AG04450 (cell line): ENCODE data around the gene NDOR1. TPM values are rescaled to one million over a fixed set of nuclear protein-coding genes. Genes with fewer than 3 reads are reported as not detected.

Source experiments
- CTCF ChIA-PET: fragments of 300-600, 350-600 bp; formaldehyde crosslinking; extraction: SDS; loops from one replicate; lab custom pipeline; 2022; ENCODE audit warnings: antibody characterized with exemption, inconsistent platforms; lab: Charles Lee
- POLR2A ChIA-PET: fragments of 350-600 bp; formaldehyde crosslinking; extraction: SDS; loops from one replicate; lab custom pipeline; 2021; ENCODE audit warnings: antibody characterized with exemption, inconsistent platforms; lab: Yijun Ruan, JAX
- DNase-seq: peaks from one replicate; pipeline ENCODE4 v3.0.0-alpha.2; 2011; ENCODE audit warnings: low read depth, low spot score
- H3K27ac ChIP-seq: one replicate; pipeline ENCODE4 v1.5.1; 2012; ENCODE audit warnings: low read depth, low read length, control low read depth
- H3K27me3 ChIP-seq: one replicate; pipeline ENCODE4 v1.6.0; 2012; ENCODE audit warnings: low read length; ENCODE audit not compliant: control insufficient read depth, insufficient read depth
- H3K4me3 ChIP-seq: 2 replicates; pipeline ENCODE4 v1.5.1; 2011; ENCODE audit warnings: mild to moderate bottlenecking, low read depth, low read length, control low read depth
- H3K9me3 ChIP-seq: 2 replicates; pipeline ENCODE4 v1.5.1; 2012; ENCODE audit warnings: low read length; ENCODE audit not compliant: control insufficient read depth, insufficient read depth
- polyA plus RNA-seq: library from polyadenylated mRNA; depleted of rRNA; stranded (reverse); fragments of >200 nt; gene quantifications from 2 replicates; pipeline ENCODE4 v1.2.3, GENCODE V29; 2011
- TF ChIP-seq, protein P1 (sequence below): IDR thresholded peaks from 2 replicates; pipeline ENCODE4 v1.5.1; 2011; ENCODE audit warnings: low read depth, low read length, control low read depth, inconsistent platforms

NDOR1 gene
- polyA plus RNA-seq, 1 experiment: 2.8 TPM

- DNase-seq: no peak
- CTCF ChIA-PET: interaction anchor here (0.6 to 1.0 kb wide), 2 partner anchors 9 to 22 kb away, joined by 3 read pairs; no protein-coding TSS in a partner anchor
- POLR2A ChIA-PET: interaction anchor here (1.2 kb wide), 1 partner anchor 8 kb away, joined by 5 read pairs; no protein-coding TSS in a partner anchor
- H3K27me3 ChIP-seq: no peaks in the 10 kb centered on the region
- TF ChIP-seq, protein P1, sequence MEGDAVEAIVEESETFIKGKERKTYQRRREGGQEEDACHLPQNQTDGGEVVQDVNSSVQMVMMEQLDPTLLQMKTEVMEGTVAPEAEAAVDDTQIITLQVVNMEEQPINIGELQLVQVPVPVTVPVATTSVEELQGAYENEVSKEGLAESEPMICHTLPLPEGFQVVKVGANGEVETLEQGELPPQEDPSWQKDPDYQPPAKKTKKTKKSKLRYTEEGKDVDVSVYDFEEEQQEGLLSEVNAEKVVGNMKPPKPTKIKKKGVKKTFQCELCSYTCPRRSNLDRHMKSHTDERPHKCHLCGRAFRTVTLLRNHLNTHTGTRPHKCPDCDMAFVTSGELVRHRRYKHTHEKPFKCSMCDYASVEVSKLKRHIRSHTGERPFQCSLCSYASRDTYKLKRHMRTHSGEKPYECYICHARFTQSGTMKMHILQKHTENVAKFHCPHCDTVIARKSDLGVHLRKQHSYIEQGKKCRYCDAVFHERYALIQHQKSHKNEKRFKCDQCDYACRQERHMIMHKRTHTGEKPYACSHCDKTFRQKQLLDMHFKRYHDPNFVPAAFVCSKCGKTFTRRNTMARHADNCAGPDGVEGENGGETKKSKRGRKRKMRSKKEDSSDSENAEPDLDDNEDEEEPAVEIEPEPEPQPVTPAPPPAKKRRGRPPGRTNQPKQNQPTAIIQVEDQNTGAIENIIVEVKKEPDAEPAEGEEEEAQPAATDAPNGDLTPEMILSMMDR: no peak
- no peak overlapping the region for H3K4me3 ChIP-seq
- no peaks in the 10 kb centered on the region; the same call in 1 of the 2 replicates for H3K9me3 ChIP-seq
- H3K27ac ChIP-seq: no peak overlapping the region
These were observed 40.2 kb downstream of the NDOR1 start for GRCh38 chr9:137245450-137246421.

- DNase-seq: no peak
- ChIA-PET POLR2A (no interaction called here), CTCF (interaction anchor here (3.4 kb wide), 1 partner anchor 11 kb away, joined by 18 read pairs; no protein-coding TSS in a partner anchor)
- TF ChIP-seq, protein P1: no peak
- Histone ChIP-seq H3K27me3 (no peaks in the 10 kb centered on the region), H3K9me3 (no peaks in the 10 kb centered on the region; the same call in 1 of the 2 replicates), H3K27ac (peak overlapping the region; percentile 31), H3K4me3 (no peak overlapping the region)
These were observed 41.8 kb downstream of the NDOR1 start for GRCh38 chr9:137247135-137247915.

DNA sequence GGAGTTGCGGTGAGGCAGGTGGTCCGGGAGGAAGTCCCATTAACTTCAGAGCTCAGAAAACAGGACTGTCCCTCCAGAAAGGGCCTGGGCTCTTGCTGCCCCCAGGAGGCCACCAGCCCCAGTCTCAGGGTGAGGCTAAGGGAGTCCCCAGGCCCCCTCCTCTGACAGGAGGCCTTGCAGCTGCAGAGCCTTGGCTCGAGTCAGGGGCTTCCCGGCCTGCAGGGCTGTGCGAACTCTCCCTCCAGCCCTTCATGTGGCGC lies 42.3 kb downstream of the NDOR1 start:
- POLR2A ChIA-PET: no interaction called here
- TF ChIP-seq, protein P1: no peak
- Histone ChIP-seq H3K4me3 (no peak overlapping the region), H3K27me3 (no peaks in the 10 kb centered on the region), H3K27ac (no peak overlapping the region), H3K9me3 (no peaks in the 10 kb centered on the region; the same call in 1 of the 2 replicates)
- no peak for DNase-seq
- CTCF ChIA-PET: interaction anchor here (3.4 kb wide), 1 partner anchor 12 kb away, joined by 18 read pairs; no protein-coding TSS in a partner anchor

DNA sequence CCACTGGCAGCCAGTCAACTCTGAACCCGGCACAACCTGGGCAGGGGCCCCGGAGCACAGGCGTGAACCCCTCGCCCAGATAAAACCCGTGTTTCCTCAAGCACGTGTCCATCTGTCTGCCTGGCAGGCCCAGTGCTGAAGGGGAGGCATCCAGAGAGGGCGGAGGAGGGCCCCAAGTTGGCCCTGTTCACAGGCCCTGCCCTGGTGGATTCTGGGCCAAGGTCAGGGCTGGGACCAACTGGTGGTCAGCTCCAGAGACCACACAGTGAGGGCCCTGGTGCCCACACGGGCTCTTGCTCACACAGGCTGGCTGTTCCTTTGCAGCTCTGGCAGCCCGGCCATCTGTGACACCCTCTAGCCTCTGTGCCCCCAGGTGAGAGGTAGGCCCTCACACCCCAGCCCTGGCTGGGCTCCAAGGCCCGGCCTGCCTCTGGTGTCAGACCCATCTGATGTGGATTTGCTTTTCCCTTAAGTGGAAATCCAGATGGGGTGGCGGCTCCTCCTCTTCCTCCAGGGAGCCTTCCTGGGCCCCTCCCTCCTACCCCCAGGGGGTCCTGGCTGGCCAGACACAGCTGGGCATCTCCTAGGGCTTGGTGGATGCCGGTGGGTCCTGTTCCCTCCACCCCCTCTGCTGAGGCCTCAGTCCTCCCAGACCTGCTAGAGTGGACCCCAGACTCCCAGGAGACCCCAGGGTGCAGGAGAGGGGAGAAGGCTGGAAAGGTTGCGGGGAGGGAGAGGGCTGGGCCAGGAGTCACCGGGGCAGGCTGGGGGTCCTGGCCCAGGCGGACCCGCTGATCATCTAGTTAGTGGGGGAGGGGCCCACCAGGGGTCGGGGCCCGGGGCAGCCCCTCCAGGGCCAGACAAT lies 45.1 kb downstream of the NDOR1 start:
- DNase-seq: no peak
- POLR2A ChIA-PET: interaction anchor here (8.8 kb wide), 1 partner anchor 9 kb away, joined by 146 read pairs; the partner anchor contains the start of gene TUBB4B
- H3K27ac ChIP-seq: no peak overlapping the region

More for the DNA sequence above, 45.1 kb downstream of the NDOR1 start:
- Histone ChIP-seq H3K27me3 (no peaks in the 10 kb centered on the region), H3K9me3 (no peaks in the 10 kb centered on the region; the same call in 1 of the 2 replicates), H3K4me3 (no peak overlapping the region)
- TF ChIP-seq, protein P1: no peak
- CTCF ChIA-PET: interaction anchor here (0.6 to 3.4 kb wide), 2 partner anchors 14 kb away, joined by 3 to 18 read pairs; no protein-coding TSS in a partner anchor
